SK-N-SH (cell line): ENCODE measurements around the gene TMEM191B. TPM values are rescaled to one million over a fixed set of nuclear protein-coding genes. Genes with fewer than 3 reads are reported as not detected.
"Not testable (repeated sequence)": the region's sequence is repeated elsewhere in the genome, so short reads cannot be mapped to it uniquely, and the experiment has no call there.

ENCODE experiments used
- CTCF ChIA-PET: fragments of 300-600, 350-600 bp; formaldehyde crosslinking; extraction: SDS; loops from one replicate; lab custom pipeline; 2021; lab: Yijun Ruan, JAX
- POLR2A ChIA-PET: fragments of 350-600 bp; sonication (Branson Sonifier 250); formaldehyde crosslinking; extraction: SDS; loops from one replicate; lab custom pipeline; 2020; ENCODE audit warnings: antibody characterized with exemption, inconsistent platforms; lab: Yijun Ruan, JAX
- DNase-seq: peaks from one replicate; pipeline ENCODE4 v3.0.0; 2012
- H2AFZ ChIP-seq: fragments of 200-600 bp; sonication (generic); 2 replicates; pipeline ENCODE4 v1.8.1; 2016; ENCODE audit warnings: antibody characterized with exemption, mild to moderate bottlenecking, low read depth
- H3F3A ChIP-seq: fragments of 200-600 bp; sonication (generic); replicated peaks from 2 replicates; pipeline ENCODE3; 2016; ENCODE audit warnings: antibody characterized with exemption, mild to moderate bottlenecking; ENCODE audit not compliant: insufficient read depth
- H3K27ac ChIP-seq, 2 experiments: fragments of 200-500 bp in 1 of 2; fragments of 200-600 bp in 1 of 2; sonication (Bioruptor generic) in 1 of 2; sonication (generic), shearing (Covaris generic) in 1 of 2; 2 replicates each; pipeline versions ENCODE4 v1.5.1 to v1.6.1; 2014 to 2016; ENCODE audit warnings: low read depth in 2 of 2, inconsistent platforms in 1 of 2, low read length in 1 of 2, mild to moderate bottlenecking in 1 of 2, mixed read lengths in 1 of 2
- H3K27me3 ChIP-seq: fragments of 200-600 bp; sonication (generic), shearing (Covaris generic); 2 replicates; pipeline ENCODE4 v1.6.1; 2016; ENCODE audit warnings: mixed run types; ENCODE audit not compliant: insufficient read depth
- H3K36me3 ChIP-seq, 2 experiments: fragments of 200-500 bp in 1 of 2; fragments of 200-600 bp in 1 of 2; sonication (Bioruptor generic) in 1 of 2; sonication (generic) in 1 of 2; replicated peaks in 1 of 2; 2 replicates each; pipeline versions ENCODE3 to v1.5.1; 2014 to 2016; ENCODE audit warnings: low read length in 1 of 2, mild to moderate bottlenecking in 1 of 2; ENCODE audit not compliant: insufficient read depth in 2 of 2, control insufficient read depth in 1 of 2
- H3K4me1 ChIP-seq, 2 experiments: fragments of 200-500 bp in 1 of 2; fragments of 200-600 bp in 1 of 2; sonication (Bioruptor generic) in 1 of 2; sonication (generic), shearing (Covaris generic) in 1 of 2; 2 replicates each; pipeline versions ENCODE4 v1.5.1 to v1.6.1; 2014 to 2016; ENCODE audit warnings: low read depth in 1 of 2, low read length in 1 of 2, mixed run types in 1 of 2; ENCODE audit not compliant: insufficient read depth in 2 of 2, control insufficient read depth in 1 of 2
- H3K4me2 ChIP-seq: fragments of 200-600 bp; sonication (generic), shearing (Covaris generic); 2 replicates; pipeline ENCODE4 v1.6.1; 2017; ENCODE audit warnings: mixed run types
- H3K4me3 ChIP-seq, 2 experiments: fragments of 200-500 bp in 1 of 2; fragments of 200-600 bp in 1 of 2; sonication (Bioruptor generic) in 1 of 2; sonication (generic), shearing (Covaris generic) in 1 of 2; 2 replicates each; pipeline versions ENCODE4 v1.5.1 to v1.8.1; 2014 to 2016; ENCODE audit warnings: low read depth in 2 of 2, inconsistent platforms in 1 of 2, low read length in 1 of 2, mild to moderate bottlenecking in 1 of 2, mixed read lengths in 1 of 2, moderate library complexity in 1 of 2
- H3K79me2 ChIP-seq: fragments of 200-600 bp; sonication (generic); 2 replicates; pipeline ENCODE4 v1.8.1; 2017; ENCODE audit warnings: mild to moderate bottlenecking; ENCODE audit not compliant: insufficient read depth
- H3K9ac ChIP-seq: fragments of 200-600 bp; sonication (generic); 2 replicates; pipeline ENCODE4 v1.6.1; 2017; ENCODE audit warnings: mixed run types
- H3K9me2 ChIP-seq: fragments of 200-600 bp; sonication (generic); 2 replicates; pipeline ENCODE4 v1.6.1; 2017; ENCODE audit warnings: mixed run types
- H3K9me3 ChIP-seq: fragments of 200-600 bp; sonication (generic); 2 replicates; pipeline ENCODE4 v1.6.1; 2017; ENCODE audit warnings: mixed run types, mild to moderate bottlenecking, moderate library complexity
- H4K20me1 ChIP-seq: fragments of 200-600 bp; sonication (generic); 2 replicates; pipeline ENCODE4 v1.6.1; 2017; ENCODE audit warnings: mild to moderate bottlenecking, mixed run types; ENCODE audit not compliant: insufficient read depth
- WGBS: methylation state at CpG from one replicate; pipeline ENCODE4 v1.1.6; 2017; ENCODE audit warnings: low lambda C conversion rate; 5-methylcytosine and 5-hydroxymethylcytosine counted together
- polyA plus RNA-seq, 3 experiments: library from polyadenylated mRNA; depleted of rRNA; stranded (reverse); fragments of >200 nt; gene quantifications; 2 replicates each; pipeline ENCODE4 v1.2.3, GENCODE V29; 2012

Gene TMEM191B
- polyA plus RNA-seq, 1 of the 3 experiments (the other 2 are of a cell fraction), result 2.4 TPM

DNA sequence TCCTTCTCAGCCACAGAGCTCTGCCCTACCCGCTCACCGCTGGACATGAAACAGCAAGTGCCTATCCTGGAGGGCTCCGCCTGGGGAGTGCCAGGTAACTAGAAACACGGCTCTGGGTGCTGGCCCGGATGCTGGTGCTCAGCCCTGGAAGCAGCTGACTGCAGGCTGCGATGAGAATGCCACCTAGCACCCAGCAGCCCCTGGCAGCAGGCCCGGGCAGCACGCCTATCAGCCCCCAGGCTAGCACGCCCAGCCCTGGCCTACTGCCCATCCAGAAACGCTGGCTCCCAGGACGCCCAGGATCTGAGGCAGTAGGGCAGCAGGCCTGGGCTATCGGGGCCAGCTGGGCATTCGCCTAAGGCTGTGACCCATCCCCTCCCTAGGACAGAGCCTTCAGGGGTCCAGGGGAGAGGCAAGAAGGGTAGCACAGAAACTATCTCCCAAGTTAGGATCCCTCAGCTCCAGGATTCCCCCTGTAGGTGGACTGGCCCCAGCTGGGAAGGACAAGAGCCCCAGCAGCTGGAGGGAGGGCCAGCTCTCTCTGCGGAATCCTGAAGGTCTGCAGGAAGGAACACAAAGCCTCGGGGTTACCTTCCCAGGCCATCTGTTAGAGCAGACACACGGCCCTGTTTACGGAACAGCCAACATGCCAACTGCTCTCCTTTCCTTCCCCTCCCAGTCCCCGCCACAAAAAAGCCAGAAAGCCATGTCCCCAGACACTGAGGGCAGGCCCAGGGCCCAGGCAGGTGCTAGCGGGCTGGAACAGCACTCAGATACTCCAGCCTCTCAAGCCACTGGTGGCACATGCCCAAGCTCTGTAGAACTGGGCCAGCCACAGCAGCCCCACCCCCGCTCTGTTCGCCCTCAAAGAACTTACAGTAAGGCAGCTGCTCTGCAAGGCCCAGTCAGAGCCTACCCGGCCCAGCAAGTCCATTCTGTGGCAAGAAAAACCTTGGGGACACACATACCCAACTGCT, 27.0 kb downstream of the TMEM191B start:
- H3K27me3 ChIP-seq, H3K79me2 ChIP-seq, H3F3A ChIP-seq, CTCF ChIA-PET, H3K4me1 ChIP-seq, H3K4me3 ChIP-seq, H3K4me2 ChIP-seq, H3K36me3 ChIP-seq, H3K9me3 ChIP-seq, H3K27ac ChIP-seq, H2AFZ ChIP-seq, H4K20me1 ChIP-seq, DNase-seq, H3K9me2 ChIP-seq, POLR2A ChIA-PET, H3K9ac ChIP-seq: not testable (repeated sequence)
- no CpG with 5 or more reads among the region's 22 CpGs for WGBS

DNA sequence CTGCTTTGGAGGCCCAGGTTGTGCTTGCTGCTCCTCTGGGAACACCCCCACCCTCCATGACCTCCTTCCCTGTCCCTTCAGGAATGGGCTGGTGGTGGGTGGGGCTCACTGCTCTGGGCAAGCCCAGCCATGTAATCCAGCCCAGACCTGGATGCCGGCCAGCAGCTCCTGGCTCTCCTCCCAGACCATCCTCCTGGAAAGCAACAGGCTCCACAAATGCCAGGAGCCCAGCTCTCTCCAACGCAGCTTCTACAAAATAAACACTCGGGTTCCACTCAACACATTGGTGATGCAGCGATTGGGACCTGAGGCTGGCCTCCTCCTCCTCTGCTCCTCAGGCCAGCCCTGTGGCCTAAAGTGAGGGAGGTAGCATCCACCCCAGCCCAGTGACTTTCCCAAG, 30.9 kb downstream of the TMEM191B start:
- H3K36me3 ChIP-seq, H3K9ac ChIP-seq, H4K20me1 ChIP-seq, CTCF ChIA-PET, H3F3A ChIP-seq, H3K9me2 ChIP-seq, H3K27ac ChIP-seq, H3K4me3 ChIP-seq, H3K79me2 ChIP-seq, H3K4me2 ChIP-seq, H3K9me3 ChIP-seq, DNase-seq, H3K4me1 ChIP-seq, POLR2A ChIA-PET, H3K27me3 ChIP-seq, H2AFZ ChIP-seq: not testable (repeated sequence)
- no CpG with 5 or more reads among the region's 4 CpGs for WGBS

DNA sequence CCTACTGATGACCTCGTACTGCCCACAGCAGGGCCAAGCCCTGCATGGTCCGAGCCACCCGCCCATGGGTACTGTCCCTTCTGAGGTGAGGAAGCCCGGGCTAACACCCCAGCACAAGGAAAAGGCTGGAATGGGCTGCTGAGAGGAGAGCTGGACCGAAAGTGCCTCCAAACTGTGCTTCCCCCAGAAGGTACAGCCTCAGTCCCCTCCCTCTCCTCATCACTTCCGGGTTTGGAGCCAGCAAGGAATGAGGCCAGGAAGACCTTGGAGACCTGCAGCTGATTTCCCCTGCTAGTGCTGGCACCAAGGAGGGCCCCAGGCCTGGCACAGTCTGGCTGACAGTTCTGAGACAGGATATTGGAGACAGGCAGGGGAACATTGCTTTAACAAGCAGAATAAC, 31.3 kb downstream of the TMEM191B start:
- H3K27me3 ChIP-seq, H3K9me3 ChIP-seq, H3K79me2 ChIP-seq, H3K9me2 ChIP-seq, POLR2A ChIA-PET, H3K36me3 ChIP-seq, H3K27ac ChIP-seq, H3F3A ChIP-seq, H3K9ac ChIP-seq, H3K4me3 ChIP-seq, H4K20me1 ChIP-seq, H2AFZ ChIP-seq, DNase-seq, H3K4me1 ChIP-seq, H3K4me2 ChIP-seq, CTCF ChIA-PET: not testable (repeated sequence)
- WGBS, result no CpG with 5 or more reads among the region's 6 CpGs

DNA sequence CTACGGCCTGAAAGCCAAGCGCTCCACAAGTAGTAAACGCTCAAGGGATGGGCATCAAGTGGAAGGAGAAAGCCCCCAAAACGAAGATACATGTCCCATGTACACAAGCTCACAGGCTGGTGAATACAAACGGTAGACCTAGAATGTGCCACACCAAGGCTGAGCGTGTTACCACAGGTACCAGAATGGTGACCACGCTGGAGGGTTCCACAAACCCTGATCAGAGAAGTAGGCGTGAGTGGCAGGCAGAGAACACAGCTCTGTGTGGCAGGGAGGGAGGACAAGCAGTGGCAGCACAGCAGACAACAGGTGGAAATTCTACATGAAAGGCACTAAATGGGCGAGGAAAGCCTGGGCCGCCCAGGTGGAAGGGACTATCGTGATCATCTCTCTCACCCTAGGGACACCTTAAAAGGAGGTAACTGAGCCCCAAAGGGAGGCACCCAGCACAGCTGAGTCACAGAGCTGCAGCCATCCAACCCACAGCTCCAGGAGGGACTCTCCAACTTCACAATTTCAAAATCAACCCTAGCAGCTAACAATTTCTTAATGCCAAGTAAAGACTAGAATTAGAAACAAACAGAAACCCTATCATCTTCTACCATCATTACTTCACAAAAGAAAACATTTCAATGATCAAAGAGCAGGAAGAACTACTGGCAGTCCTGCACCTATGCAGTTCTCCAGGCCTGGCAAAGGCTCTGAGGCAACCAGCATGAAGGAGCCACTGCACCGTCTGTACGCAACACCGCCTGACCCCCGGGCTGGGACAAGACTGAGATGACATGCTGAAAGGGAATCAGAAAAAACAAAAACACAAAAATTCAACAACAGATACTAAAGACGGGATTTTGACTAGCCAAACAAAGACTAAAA, 32.7 kb downstream of the TMEM191B start:
- H3K4me3 ChIP-seq, H4K20me1 ChIP-seq, DNase-seq, H3K36me3 ChIP-seq, H3K9ac ChIP-seq, H3K4me1 ChIP-seq, H3K9me3 ChIP-seq, H3K27ac ChIP-seq, H3K27me3 ChIP-seq, H2AFZ ChIP-seq, H3K4me2 ChIP-seq, H3K9me2 ChIP-seq, H3F3A ChIP-seq, H3K79me2 ChIP-seq, POLR2A ChIA-PET, CTCF ChIA-PET: not testable (repeated sequence)
- no CpG with 5 or more reads among the region's 16 CpGs for WGBS

DNA sequence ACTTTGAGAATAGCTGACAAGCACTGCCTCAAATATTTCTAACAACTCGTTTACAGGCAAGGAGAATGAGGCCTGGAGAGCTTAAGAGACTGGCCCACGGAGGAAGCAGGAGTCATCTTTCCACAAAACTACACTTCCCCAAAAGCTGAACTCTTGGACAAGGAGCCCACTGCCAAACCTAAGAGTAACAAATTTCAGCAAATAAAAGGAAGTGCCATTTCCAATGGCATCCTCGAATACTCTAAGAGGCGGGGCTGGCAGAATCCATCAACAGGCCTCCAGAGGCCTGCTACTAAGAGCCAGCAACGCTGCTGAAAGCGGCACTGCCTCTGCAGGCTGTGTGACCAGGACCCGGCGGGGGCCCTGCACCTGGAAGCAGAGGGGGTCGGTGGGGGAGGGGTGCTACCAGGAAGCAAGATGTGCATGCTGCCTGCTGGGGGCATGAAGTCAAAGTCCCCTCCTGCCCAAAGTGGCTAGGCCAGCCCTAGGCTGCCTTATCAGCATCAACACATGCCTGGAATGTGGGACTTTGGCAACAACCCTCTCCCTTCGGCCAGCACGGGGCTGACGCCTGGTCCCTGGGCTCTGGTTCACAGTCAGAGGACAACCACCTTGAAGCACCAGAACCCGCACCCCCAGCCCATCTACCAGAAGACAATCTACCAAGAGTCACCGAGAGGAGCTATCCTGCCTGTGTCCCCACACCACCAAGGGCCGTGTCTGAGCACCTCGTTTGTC, 43.1 kb downstream of the TMEM191B start:
- not testable (repeated sequence) for H3K9me2 ChIP-seq, H3F3A ChIP-seq

More for the DNA sequence above, 43.1 kb downstream of the TMEM191B start:
- H3K9me3 ChIP-seq, H3K27ac ChIP-seq, H4K20me1 ChIP-seq, H2AFZ ChIP-seq, H3K9ac ChIP-seq, H3K79me2 ChIP-seq, POLR2A ChIA-PET, H3K4me2 ChIP-seq, CTCF ChIA-PET, H3K4me3 ChIP-seq, H3K36me3 ChIP-seq, H3K4me1 ChIP-seq, DNase-seq, H3K27me3 ChIP-seq: not testable (repeated sequence)
- WGBS, result no CpG with 5 or more reads among the region's 16 CpGs
